RKO (cell line): ENCODE measurements around the gene INTS2.
A peak's percentile ranks its signal among the peaks of the same experiment; 100 is the strongest.
"Not testable (repeated sequence)": the region's sequence is repeated elsewhere in the genome, so short reads cannot be mapped to it uniquely, and the experiment has no call there.

ENCODE experiments used
- DNase-seq: peaks from one replicate; pipeline ENCODE4 v3.0.0-alpha.2; 2016; ENCODE audit warnings: low spot score

INTS2 gene

DNA sequence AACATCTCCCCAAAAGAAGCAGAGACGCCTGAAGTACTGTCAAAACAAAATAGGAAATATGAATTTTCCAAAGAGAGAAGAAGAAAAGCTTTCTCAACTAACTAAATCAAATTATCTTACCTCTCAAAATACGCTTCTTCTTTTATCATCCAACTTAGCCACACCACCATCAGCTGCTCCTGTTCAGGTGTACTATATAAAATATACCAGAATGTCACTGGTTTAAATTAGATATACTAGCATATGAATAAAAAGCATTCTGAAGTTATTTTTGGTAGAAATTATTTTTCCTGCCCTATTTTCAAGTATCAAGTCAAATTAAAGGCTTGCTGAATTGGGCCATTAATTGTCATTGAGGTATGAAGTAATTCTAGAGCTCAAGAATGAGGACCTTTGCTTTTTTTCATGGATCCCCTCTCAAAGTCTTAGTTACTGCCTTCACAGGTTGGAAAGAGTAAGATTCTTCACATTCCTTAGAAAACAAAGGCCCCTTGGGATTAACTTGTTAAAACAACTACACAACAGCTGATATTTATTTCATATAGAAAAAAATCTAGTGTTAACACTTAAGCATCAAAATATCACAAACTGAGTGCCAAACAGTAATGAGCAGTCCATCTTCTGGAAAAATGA, 30.1 kb downstream of the INTS2 start:
- DNase-seq, result no peak

DNA sequence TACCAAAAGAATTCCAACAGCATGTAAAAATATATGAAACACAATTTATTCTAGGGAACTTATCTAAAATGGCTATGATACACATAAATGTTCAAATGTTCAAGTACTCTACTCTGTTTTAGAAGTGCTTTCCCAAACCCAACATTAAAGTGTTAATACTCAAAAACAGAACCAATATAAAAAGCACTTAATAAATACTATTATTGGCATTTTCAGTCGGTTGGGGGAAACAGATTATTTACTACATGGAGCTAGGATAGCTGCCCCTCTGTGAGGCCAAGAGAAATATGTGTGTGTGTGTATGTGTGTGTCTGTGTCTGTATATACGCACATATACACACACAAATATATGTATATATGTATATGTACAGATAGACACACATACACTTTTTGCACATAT, 32.4 kb downstream of the INTS2 start:
- no peak for DNase-seq

DNA sequence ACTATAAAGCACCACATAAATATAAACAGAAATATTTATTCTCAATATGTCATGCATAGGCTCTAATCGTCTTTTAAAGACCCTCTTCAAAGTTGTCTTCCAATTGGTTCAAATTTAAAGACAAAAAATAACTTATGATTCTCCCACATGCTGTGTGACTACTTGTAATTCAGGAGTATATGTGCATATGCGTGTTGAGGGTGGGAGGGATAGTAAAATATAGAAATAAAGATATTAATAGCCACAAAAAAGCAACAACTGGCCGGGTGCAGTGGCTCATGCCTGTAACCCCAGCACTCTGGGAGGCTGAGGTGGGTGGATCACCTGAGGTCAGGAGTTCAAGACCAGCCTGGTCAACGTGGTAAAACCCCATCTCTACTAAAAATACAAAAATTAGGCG, 33.5 kb downstream of the INTS2 start:
- not testable (repeated sequence) for DNase-seq

DNA sequence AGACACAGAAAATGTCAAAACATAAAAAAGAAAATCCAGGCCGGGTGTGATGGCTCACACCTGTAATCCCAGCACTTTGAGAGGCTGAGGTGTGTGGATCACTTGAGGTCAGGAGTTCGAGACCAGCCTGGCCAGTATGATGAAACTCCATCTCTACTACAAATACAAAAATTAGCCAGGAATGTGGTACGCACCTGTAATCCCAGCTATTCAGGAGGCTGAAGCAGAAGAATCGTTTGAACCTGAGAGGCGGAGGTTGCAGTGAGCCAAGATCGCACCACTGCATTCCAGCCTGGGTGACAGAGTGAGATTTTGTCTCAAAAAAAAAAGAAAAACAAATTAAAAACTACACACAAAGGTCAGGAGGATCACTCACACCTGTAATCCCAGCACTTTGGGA, 40.0 kb downstream of the INTS2 start:
- DNase-seq, result not testable (repeated sequence)

DNA sequence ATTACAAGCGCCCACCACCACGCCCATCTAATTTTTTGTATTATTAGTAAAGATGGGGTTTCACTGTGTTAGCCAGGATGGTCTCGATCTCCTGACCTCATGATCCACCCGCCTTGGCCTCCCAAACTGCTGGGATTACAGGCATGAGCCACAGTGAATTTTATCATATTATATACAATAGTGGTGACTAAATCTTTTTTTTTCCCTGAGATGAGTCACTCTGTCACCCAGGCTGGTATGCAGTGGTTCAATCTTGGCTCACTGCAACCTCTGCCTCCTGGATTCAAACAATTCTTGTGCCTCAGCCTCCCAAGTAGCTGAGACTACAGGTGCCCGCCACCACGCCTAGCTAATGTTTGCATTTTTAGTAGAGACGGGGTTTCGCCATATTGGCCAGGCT, 41.9 kb downstream of the INTS2 start:
- peak; percentile 77 for DNase-seq

DNA sequence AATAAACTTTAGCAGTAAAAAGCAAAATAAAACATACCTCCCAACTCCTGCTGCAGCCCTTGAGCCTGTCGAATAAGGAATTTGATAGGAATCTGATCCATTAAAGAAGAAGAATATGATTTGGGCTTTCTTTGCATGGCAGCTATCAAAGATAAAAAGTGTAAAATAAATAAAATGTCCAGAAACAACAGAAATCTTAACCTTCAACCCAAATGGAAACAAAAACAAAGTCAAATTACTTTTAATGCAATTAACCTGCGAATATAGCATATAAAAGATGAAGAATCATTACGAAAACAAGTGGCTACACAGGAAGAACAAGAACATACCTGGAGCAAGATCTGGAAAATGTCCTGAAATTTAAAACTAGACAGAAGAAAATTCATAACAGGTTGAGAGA, 42.9 kb downstream of the INTS2 start:
- no peak for DNase-seq

DNA sequence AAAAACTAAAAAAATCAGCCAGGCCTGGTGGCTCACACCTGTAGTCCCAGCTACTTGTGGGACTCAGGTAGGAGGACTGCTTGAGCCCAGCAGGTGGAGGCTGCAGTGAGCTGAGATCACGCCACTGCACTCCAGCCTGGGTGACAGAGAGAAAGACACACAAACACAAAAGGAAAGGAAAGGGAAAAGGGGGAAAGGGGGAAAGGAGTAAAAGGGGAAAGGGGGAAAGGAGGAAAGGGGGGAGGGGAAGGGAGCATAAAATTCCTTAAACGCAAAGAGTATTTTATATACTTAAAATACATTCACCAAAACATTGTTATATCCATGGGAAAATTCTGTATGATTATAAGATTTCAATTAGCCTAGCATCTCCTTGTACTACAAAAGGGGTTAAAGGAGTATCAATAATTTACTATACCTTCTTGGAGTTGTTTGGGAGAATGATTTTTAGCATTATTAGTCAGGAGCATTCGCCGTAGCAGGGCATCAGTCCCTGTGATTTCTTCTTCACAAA, 47.1 kb downstream of the INTS2 start:
- no peak for DNase-seq

DNA sequence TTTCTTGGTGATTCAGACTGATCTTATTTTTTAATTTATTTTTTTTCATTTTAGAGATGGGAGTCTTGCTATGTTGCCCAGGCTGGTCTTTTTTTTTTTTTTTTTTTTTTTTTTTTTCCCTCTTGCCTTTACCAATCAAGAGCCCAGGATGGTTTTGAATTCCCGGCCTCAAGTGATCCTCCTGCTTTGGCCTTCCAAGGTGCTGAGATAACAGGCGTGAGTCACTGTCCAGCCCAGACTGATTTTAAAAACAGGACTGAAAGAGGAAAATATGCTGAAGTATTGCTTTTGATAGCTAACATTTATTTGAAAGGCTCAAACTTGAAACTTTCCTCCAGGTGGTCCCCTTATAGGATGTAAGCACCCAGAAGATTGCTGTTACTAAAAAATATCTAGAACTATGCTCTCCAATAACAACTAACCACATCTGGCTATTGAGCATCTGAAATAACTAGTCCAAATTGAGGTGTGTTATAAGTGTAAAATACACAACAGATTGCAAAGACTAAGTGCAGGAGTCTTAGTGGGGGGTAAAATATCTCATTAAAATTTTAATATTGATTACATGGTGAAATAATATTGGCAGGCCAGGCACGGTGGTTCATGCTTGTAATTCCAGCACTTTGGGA, 48.7 kb downstream of the INTS2 start:
- no peak for DNase-seq

DNA sequence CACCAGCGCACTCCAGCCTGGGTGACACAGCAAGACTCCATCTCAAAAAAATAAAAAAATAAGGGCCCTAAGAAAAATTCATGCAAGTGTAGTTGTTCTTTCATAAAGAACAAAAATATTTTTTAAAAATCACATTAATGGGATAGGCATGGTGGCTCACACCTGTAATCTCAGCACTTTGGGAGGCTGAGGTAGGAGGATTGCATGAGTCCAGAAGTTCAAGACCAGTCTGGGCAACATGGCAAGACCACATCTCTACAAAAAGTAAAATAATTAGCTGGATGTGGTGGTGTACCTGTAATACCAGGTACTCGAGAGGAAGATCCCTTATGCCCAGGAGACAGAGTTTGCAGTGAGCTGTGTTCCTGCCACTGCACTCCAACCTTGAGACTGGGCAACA, 49.3 kb downstream of the INTS2 start:
- DNase-seq, result no peak

DNA sequence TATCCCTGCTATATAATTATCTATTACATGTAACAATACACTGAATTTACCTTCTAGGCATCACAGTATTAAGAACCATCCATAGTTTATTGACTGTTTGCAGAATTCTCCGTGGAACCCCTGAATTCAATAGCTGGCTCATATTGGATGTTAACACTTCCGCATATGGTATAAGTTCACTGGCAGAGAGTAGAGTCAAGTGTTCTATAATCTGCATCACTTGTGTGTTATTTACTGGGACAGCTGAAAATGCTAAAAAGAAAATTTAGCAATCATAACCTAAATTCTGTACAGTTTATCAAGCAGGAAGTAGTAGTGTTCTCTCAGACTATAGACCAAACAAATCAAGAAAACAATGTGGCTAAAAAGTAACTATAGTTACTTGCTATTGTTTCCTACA, 49.9 kb downstream of the INTS2 start:
- no peak for DNase-seq

DNA sequence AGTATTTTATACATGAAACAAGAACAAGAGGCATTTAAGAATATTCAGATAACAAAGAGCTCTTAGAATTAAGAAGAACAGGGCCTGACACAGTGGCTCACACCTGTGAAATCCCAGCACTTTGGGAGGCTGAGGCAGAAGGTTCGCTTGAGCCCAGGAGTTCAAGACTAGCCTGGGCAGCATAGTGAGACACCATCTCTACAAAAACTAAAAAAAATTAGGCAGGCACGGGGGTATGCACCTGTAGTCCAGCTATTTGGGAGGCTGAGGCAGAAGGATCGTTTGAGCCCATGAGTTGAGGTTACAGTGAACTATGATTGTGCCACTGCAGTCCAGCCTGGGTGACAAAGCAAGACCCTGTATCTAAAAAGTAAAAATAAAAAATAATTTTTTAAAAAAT, 52.0 kb downstream of the INTS2 start:
- no peak for DNase-seq

DNA sequence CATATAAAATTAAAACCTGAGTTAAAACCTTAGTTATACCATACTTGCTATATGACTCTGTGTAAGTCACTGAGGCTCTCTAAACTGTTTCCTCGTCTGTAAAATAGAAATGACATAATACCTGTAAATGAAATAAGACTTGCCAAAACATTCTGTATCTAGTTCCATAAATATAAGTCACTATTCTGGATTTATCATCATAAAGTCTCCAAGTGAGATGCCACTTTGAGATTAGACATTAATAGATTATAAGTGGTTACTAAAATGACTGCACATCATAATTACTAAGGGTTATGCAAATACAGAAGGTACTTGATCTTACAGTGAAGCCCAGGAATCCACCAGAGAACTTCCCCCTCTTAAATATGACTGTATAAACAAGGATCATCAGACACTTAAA, 52.5 kb downstream of the INTS2 start:
- no peak for DNase-seq

DNA sequence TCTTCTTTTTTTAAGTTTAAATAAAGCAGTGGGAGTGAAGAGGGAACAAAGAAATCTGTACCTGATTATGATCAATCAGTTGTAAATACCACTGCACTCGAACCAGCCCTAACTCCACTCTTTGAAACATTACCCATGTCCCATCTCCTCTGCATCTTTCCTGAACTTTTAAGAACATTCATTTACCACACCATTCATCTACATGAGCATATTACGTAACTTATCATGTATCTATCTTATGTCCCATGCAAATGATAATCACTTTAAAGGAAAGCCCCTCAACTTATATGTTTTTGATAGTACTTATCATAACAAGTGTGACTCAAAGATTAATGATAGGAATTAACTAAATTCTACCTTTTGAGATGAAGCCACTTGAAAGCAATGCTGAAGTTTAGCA, 53.7 kb downstream of the INTS2 start:
- no peak for DNase-seq

DNA sequence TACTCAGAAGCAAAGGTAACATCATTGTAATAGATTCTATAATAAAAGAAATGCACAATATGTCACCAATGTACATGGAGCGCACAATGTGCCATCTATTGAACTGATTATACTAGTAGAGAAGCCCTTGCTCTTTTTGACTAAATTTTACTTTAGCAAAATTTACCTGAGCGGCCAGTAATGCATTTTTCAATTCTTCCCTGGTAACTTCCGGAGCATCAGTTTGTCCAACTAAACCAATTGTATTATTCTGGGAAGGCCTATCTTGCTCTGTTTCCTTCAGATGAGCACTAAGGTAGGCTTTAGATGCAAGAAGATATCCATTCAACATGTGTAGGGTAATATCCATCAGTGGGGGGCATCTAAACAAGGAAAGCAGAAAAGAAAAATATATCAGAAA, 55.7 kb downstream of the INTS2 start:
- DNase-seq, result no peak

DNA sequence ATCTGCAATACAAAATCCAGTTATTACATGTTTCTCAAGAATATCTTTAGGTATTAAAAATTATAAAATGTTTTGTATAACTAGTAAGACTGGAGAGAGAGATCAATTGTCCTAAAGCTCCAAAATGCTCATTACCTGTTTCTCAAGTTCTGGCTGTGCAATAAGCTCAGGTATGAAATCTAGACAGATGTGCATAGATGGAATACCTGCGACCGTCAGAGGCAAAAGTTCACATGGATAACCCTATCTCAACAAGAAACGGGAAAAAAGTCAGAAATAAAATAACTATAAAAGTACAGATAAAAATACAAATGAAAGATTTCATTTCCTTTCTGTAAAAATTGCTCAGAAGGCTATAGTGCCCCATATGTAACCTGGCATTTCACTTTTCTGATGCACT, 58.6 kb downstream of the INTS2 start:
- DNase-seq, result no peak

DNA sequence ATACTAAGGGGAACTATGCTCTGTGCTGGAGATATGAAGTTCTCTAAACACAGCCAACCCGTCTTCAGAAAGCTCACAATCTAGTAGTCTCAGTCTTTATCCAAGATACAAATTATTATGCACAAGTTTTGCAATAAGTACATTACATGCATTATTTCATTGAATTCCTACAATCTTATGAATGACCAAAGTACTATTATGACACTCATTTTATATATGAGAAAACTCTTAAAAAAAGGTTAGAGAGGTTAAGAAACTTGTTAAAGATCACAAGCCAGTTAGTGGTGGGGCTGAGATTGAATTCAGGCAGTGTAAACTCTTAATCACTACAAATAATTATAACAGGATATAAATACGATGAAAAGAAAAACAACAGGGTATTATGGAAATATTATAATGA, 59.7 kb downstream of the INTS2 start:
- no peak for DNase-seq

DNA sequence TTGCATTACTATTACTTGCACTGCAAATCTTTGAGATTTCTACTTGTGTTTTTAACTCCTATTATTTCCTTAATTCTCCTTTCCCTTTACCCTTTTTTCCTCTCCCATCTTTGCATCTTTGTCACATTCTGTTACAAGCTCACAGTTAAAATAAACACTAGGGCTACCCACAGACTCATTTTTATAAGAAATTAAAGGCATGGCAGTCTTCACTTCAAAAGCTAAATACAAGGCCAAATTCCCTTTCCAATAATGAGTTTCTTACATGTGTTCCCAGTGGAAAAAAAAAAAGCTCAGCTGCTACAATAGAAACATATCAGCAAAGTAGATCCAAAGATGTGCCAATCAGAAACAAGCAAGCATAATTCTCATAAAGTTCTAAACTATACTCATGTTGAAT, 60.7 kb downstream of the INTS2 start:
- DNase-seq, result no peak

DNA sequence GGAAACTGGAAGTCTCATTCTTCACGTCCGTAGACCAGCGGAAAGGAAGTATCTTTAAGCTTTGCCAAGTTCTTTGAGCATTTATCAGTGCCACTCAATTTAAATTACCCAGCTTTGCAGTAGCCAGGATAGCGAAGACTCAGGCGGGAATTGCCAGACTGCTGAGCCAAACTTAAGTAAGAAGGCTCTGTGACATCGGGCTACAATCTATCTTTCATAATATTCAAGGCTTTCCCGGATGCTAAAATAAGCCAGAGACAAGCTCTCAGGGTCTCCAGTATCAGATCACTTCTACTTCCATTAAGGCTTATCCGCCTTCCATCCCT, 64.0 kb downstream of the INTS2 start:
- no peak for DNase-seq

DNA sequence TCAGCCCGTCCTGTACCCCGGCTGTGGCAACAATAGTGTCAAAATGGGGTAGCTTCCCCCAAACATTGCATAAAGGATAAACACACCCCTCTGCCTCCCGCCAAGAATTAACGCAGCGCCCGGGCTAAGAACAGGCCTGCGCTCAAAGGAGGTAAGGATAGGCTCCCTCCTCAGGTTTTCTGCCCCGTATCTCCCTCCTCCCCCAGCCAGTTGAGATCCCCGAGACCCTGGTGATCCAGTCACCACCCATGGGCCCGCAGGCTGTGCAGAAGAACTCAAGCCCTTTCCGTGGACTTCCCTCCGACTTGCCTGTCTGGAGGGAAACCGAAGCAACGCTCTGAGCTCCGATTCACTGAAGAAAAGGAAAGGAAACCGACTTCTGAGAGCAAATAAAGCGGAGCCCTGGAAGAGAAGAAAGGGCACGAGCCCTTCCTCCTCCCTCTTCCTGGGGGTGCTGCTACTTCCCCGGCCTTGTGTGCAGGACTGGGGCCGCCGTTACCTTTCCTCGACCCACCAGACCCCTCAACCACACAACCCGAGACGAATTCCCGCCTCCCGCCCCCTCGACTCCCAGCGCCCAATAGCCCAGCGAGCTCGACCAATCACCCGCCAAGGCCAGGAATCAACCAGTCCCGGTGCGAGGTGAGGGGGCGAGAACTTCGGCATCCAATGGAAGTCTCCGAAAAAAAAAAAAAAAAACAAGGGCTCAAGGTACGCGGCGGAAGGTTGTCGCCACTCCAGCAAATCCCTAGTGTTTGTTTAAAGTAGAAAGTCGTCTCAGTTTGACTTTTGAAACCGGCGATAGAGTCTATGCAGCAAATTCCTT, 64.6 kb downstream of the INTS2 start, which contains the start of gene BRIP1:
BRIP1 (minus strand) TSS at position 554 of the 826 bp plus-strand sequence. CDS start 1,989 bp downstream, outside the sequence.
- DNase-seq, result peak; percentile 94

DNA sequence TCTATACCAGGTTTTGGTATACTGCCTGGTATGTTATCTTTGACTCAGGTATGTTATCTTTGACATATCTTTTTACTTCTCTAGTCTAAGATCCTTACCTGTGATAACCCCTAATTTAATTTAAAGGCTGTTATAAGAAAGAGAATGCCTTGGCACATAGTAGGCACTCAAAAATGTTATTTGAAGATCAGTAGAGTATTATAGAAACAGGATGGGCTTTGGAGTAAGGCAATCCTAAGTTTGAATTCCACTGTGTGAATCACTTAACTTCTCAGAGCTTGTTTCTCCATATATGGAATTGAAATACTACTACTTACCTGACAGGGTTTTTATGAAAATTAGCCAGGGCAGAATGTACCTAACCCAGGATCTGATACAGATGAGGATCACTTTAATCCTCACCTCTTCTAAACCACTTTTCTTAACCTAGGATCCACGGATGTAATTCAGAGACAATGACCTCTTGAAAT, 65.6 kb downstream of the INTS2 start:
- DNase-seq, result peak; percentile 78

DNA sequence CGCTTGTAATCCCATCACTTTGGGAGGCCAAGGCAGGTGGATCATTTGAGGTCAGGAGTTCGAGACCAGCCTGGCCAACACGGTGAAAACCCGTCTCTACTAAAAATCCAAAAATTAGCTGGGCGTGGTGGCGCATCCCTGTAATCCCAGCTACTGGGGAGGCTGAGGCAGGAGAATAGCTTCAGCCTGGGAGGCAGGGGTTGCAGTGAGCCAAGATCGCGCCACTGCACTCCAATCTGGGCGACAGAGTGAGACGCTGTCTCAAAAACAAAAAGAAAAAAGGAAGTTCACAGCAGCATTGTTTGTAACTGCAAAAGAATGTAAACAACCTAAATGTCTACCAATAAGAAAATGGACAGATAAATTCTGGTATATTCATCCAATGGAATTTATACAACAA, 67.4 kb downstream of the INTS2 start:
- not testable (repeated sequence) for DNase-seq

DNA sequence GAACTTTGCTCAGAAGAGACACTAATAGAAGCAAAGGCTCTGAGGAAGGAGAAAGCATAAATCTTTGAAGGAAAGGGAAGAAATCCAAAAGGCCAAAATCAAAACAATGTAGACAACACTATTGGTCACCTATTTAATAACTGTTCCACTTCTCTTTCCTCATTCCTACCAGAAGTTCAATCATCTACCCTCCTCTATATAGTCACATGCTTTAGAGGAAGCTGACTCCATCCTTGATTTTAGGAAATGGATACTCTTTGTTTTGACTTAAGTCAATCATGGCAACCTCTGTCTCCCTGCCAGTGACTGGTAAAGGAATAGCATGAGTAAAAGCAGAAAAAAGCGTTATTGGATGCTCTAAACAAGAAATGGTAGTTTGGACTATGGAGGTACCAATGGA, 71.7 kb downstream of the INTS2 start:
- DNase-seq, result no peak

DNA sequence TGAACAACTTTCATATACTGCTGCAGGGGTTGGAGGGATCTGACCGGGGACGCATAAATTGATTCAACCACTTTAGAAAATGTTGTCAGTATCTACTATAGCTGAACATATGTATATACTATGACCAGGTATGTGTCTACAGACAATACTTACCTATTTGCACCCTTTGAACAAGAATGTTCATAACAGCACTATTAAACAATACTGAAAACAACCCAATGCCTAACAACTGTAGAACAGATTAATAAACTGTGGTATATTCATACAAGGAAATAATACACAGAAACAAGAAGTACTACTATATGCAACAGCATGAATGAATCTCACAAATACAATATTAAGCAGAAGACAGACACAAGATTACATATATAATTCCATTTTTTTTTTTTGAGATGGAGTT, 74.9 kb downstream of the INTS2 start:
- DNase-seq, result no peak
